HL-60 (cell line): ENCODE results near the gene ABCD3.

Experiments used
- DNase-seq, 2 experiments: peaks; one replicate each; pipeline ENCODE4 v3.0.0-alpha.2; 2010 to 2020; ENCODE audit warnings: low read depth in 1 of 2, low spot score in 1 of 2
- H3K27ac ChIP-seq: fragments of 250-450 bp; sonication (Bioruptor Pico); replicated peaks from 2 replicates; pipeline ENCODE4 v1.5.1; 2020; ENCODE audit warnings: mild to moderate bottlenecking, moderate library complexity
- H3K27me3 ChIP-seq: fragments of 250-450 bp; sonication (Bioruptor Pico); 2 replicates; pipeline ENCODE4 v1.5.1; 2021; ENCODE audit warnings: mild to moderate bottlenecking, moderate library complexity; ENCODE audit not compliant: insufficient read depth, poor library complexity, severe bottlenecking
- H3K4me3 ChIP-seq: replicated peaks from 2 replicates; pipeline ENCODE4 v1.5.1; 2011; ENCODE audit warnings: mild to moderate bottlenecking, control low read depth, low read length; ENCODE audit not compliant: insufficient read depth
- CTCF ChIP-seq: IDR thresholded peaks from one replicate; pipeline ENCODE4 v1.5.1; 2011; ENCODE audit warnings: low read length, control low read depth, inconsistent platforms; ENCODE audit not compliant: insufficient read depth
- GABPA ChIP-seq: IDR thresholded peaks from 2 replicates; pipeline ENCODE4 v1.6.1; 2012; ENCODE audit warnings: low read depth
- POLR2AphosphoS5 ChIP-seq: IDR thresholded peaks from 2 replicates; pipeline ENCODE4 v1.6.1; 2012; ENCODE audit warnings: low read depth
- REST ChIP-seq: IDR thresholded peaks from 2 replicates; pipeline ENCODE4 v1.6.1; 2012; ENCODE audit warnings: low read depth; ENCODE audit not compliant: insufficient replicate concordance
- SPI1 ChIP-seq: IDR thresholded peaks from 2 replicates; pipeline ENCODE4 v1.6.1; 2012; ENCODE audit warnings: low read depth, mild to moderate bottlenecking, borderline replicate concordance

The ABCD3 gene

GRCh38 chr1:94529416-94529815 lies 111.2 kb downstream of the ABCD3 start:
- TF ChIP-seq CTCF (no peak), REST (no peak), POLR2AphosphoS5 (no peak), GABPA (no peak), SPI1 (no peak)
- H3K4me3 ChIP-seq: no peak overlapping the region
- no peak overlapping the region for H3K27ac ChIP-seq
- DNase-seq: no peak
- H3K27me3 ChIP-seq: no peaks in the 10 kb centered on the region

- no peak for TF ChIP-seq CTCF
- no peak for TF ChIP-seq POLR2AphosphoS5
- no peak for TF ChIP-seq SPI1
- TF ChIP-seq GABPA: no peak
- TF ChIP-seq REST: no peak
- H3K27me3 ChIP-seq: no peaks in the 10 kb centered on the region
Measured at GRCh38 chr1:94530373-94530878, 112.2 kb downstream of the ABCD3 start.

GRCh38 chr1:94531664-94532063 lies 113.5 kb downstream of the ABCD3 start:
- DNase-seq: no peak
- Histone ChIP-seq H3K27me3 (no peaks in the 10 kb centered on the region), H3K27ac (no peak overlapping the region), H3K4me3 (no peak overlapping the region)
- no peak for TF ChIP-seq CTCF
- no peak for TF ChIP-seq SPI1
- no peak for TF ChIP-seq GABPA
- TF ChIP-seq POLR2AphosphoS5: no peak
- TF ChIP-seq REST: no peak

More at GRCh38 chr1:94530373-94530878, 112.2 kb downstream of the ABCD3 start:
- H3K4me3 ChIP-seq: no peak overlapping the region
- no peak for DNase-seq
- no peak overlapping the region for H3K27ac ChIP-seq
